A549 (cell line): ENCODE measurements around the gene RAB5A. TPM values are rescaled to one million over a fixed set of nuclear protein-coding genes. Genes with fewer than 3 reads are reported as not detected.

Experiments
- ATAC-seq, 2 experiments: fragments of 200-7000 bp in 1 of 2; fragments of >200 bp in 1 of 2; cut with Nextera tagmentation in 1 of 2; cut with Tn5 transposase in 1 of 2; 3 replicates each; pipeline versions ENCODE4 v1.8.0 to v1.9.1; 2018 to 2020; ENCODE audit warnings: mild to moderate bottlenecking in 1 of 2, moderate library complexity in 1 of 2
- CTCF ChIA-PET: fragments of 300-600 bp; sonication (Branson Sonifier 250); formaldehyde crosslinking; extraction: SDS; loops from one replicate; lab custom pipeline; 2021; ENCODE audit warnings: antibody characterized with exemption, inconsistent platforms; lab: Yijun Ruan, JAX
- POLR2A ChIA-PET: fragments of 350-600 bp; formaldehyde crosslinking; extraction: SDS; loops from one replicate; lab custom pipeline; 2021; ENCODE audit warnings: antibody characterized with exemption, inconsistent platforms; lab: Yijun Ruan, JAX
- DNase-seq, 2 experiments: peaks; one replicate each; pipeline versions ENCODE4 v3.0.0 to v3.0.0-alpha.2; 2011 to 2016; ENCODE audit warnings: low read depth in 1 of 2, low spot score in 1 of 2
- FAIRE-seq: peaks from 2 replicates; lab custom pipeline; 2011; peaks lifted over from hg19 to GRCh38; lab: Jason Lieb, UNC
- H3K27ac ChIP-seq, 2 experiments: fragments of >200 bp; sonication (Bioruptor Twin); formaldehyde crosslinking; 3 replicates each; pipeline ENCODE4 v1.5.1; 2016 to 2017
- H3K4me1 ChIP-seq: fragments of >200 bp; sonication (Bioruptor Twin); formaldehyde crosslinking; 3 replicates; pipeline ENCODE4 v1.6.1; 2016
- H3K4me2 ChIP-seq: fragments of >200 bp; sonication (Bioruptor Twin); formaldehyde crosslinking; 3 replicates; pipeline ENCODE4 v1.6.1; 2016
- H3K4me3 ChIP-seq: fragments of >200 bp; sonication (Bioruptor Twin); formaldehyde crosslinking; 3 replicates; pipeline ENCODE4 v1.5.1; 2016
- H3K9me3 ChIP-seq: fragments of >200 bp; sonication (Bioruptor Twin); formaldehyde crosslinking; 3 replicates; pipeline ENCODE4 v1.6.1; 2016
- CHD2 ChIP-seq: fragments of 150-350 bp; IDR thresholded peaks from 2 replicates; pipeline ENCODE4 v1.6.1; 2014; ENCODE audit warnings: low read length; ENCODE audit not compliant: partially characterized antibody
- EP300 ChIP-seq, 2 experiments: fragments of >200 bp; sonication (Bioruptor Twin); formaldehyde crosslinking; IDR thresholded peaks; 2 replicates in 1 of 2; 3 replicates in 1 of 2; pipeline ENCODE4 v1.6.1; 2016 to 2017
- FOSB ChIP-seq: fragments of 250-450 bp; sonication (Bioruptor Pico); IDR thresholded peaks from 2 replicates; pipeline ENCODE4 v1.5.0; 2020; ENCODE audit warnings: mild to moderate bottlenecking, moderate library complexity
- GATA3 ChIP-seq: IDR thresholded peaks from 2 replicates; pipeline ENCODE4 v1.6.1; 2012; ENCODE audit warnings: borderline replicate concordance
- HEYL ChIP-seq: fragments of 250-450 bp; sonication (Bioruptor Pico); IDR thresholded peaks from 2 replicates; pipeline ENCODE4 v1.8.0; 2021; ENCODE audit warnings: mild to moderate bottlenecking, moderate library complexity
- HMGXB4 ChIP-seq: fragments of 250-450 bp; sonication (Bioruptor Pico); IDR thresholded peaks from 2 replicates; pipeline ENCODE4 v1.5.0; 2021; ENCODE audit warnings: mild to moderate bottlenecking, moderate library complexity, borderline replicate concordance
- JUNB ChIP-seq: fragments of >200 bp; sonication (Bioruptor Twin); formaldehyde crosslinking; IDR thresholded peaks from 2 replicates; pipeline ENCODE4 v1.6.1; 2016
- MAX ChIP-seq: IDR thresholded peaks from 2 replicates; pipeline ENCODE4 v1.6.1; 2012
- NFE2L2 ChIP-seq: fragments of 150-350 bp; conservative IDR thresholded peaks from 2 replicates; pipeline ENCODE4 v1.6.1; 2014; ENCODE audit warnings: low read length
- RAD21 ChIP-seq, 2 experiments: fragments of >200 bp in 1 of 2; sonication (Bioruptor Twin) in 1 of 2; formaldehyde crosslinking in 1 of 2; IDR thresholded peaks in 1 of 2; conservative IDR thresholded peaks in 1 of 2; 2 replicates in 1 of 2; 3 replicates in 1 of 2; pipeline ENCODE4 v1.6.1; 2012 to 2018; ENCODE audit warnings: inconsistent platforms in 1 of 2
- RFX5 ChIP-seq: fragments of 450-650 bp; IDR thresholded peaks from 2 replicates; pipeline ENCODE4 v1.7.1; 2014; ENCODE audit warnings: antibody characterized with exemption, mild to moderate bottlenecking, moderate library complexity
- TFCP2L1 ChIP-seq: fragments of 250-450 bp; sonication (Bioruptor Pico); IDR thresholded peaks from 2 replicates; pipeline ENCODE4 v1.5.0; 2021; ENCODE audit warnings: mild to moderate bottlenecking
- WGBS: methylation state at CpG from one replicate; pipeline ENCODE4 v1.1.6; 2017; ENCODE audit errors: missing lambda C conversion rate; 5-methylcytosine and 5-hydroxymethylcytosine counted together
- polyA plus RNA-seq, 4 experiments: library from polyadenylated mRNA; depleted of rRNA in 3 of 4; stranded (reverse); fragments of >200 nt; fragmentation: RNase III in 1 of 4; extraction: RNeasy Plus Mini Kit Qiagen cat#74134 plus additional on column Dnase treatment in 1 of 4; gene quantifications; 2 replicates in 3 of 4; 3 replicates in 1 of 4; pipeline ENCODE4 v1.2.3, GENCODE V29; 2011 to 2017
- TF ChIP-seq, protein P1 (sequence below): fragments of 200-600 bp; sonication (generic); IDR thresholded peaks from 2 replicates; pipeline ENCODE4 v1.6.1; 2016; ENCODE audit warnings: antibody characterized with exemption, mild to moderate bottlenecking, moderate library complexity
- TF ChIP-seq, protein P2 (sequence below): fragments of 450-650 bp; IDR thresholded peaks from 2 replicates; pipeline ENCODE4 v1.6.1; 2014; ENCODE audit warnings: antibody characterized with exemption
- TF ChIP-seq, protein P3 (sequence below): fragments of >200 bp; sonication (Bioruptor Twin); formaldehyde crosslinking; IDR thresholded peaks from 3 replicates; pipeline ENCODE4 v1.6.1; 2016

Gene RAB5A
- polyA plus RNA-seq, 2 of the 4 experiments (the other 2 are of a cell fraction), result 41.2 to 66.6 TPM

GRCh38 chr3:19946832-19947548 is at the start of gene RAB5A (continued):
- TF ChIP-seq, protein P1, sequence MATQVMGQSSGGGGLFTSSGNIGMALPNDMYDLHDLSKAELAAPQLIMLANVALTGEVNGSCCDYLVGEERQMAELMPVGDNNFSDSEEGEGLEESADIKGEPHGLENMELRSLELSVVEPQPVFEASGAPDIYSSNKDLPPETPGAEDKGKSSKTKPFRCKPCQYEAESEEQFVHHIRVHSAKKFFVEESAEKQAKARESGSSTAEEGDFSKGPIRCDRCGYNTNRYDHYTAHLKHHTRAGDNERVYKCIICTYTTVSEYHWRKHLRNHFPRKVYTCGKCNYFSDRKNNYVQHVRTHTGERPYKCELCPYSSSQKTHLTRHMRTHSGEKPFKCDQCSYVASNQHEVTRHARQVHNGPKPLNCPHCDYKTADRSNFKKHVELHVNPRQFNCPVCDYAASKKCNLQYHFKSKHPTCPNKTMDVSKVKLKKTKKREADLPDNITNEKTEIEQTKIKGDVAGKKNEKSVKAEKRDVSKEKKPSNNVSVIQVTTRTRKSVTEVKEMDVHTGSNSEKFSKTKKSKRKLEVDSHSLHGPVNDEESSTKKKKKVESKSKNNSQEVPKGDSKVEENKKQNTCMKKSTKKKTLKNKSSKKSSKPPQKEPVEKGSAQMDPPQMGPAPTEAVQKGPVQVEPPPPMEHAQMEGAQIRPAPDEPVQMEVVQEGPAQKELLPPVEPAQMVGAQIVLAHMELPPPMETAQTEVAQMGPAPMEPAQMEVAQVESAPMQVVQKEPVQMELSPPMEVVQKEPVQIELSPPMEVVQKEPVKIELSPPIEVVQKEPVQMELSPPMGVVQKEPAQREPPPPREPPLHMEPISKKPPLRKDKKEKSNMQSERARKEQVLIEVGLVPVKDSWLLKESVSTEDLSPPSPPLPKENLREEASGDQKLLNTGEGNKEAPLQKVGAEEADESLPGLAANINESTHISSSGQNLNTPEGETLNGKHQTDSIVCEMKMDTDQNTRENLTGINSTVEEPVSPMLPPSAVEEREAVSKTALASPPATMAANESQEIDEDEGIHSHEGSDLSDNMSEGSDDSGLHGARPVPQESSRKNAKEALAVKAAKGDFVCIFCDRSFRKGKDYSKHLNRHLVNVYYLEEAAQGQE, result no peak
- TF ChIP-seq JUNB (no peak), FOSB (no peak), HEYL (CRISPR knock-in tag) (no peak), EP300 (IDR thresholded peaks at IDR 0.05) (no peak), NFE2L2 (no peak), RAD21 (conservative IDR thresholded peaks at IDR 0.05 in 1 of 2, IDR thresholded peaks at IDR 0.05 in 1 of 2) (no peak), RFX5 (peak; percentile 64; the same call in 1 of the 2 replicates), HMGXB4 (CRISPR knock-in tag) (no peak), CHD2 (no peak)
- TF ChIP-seq, protein P2, sequence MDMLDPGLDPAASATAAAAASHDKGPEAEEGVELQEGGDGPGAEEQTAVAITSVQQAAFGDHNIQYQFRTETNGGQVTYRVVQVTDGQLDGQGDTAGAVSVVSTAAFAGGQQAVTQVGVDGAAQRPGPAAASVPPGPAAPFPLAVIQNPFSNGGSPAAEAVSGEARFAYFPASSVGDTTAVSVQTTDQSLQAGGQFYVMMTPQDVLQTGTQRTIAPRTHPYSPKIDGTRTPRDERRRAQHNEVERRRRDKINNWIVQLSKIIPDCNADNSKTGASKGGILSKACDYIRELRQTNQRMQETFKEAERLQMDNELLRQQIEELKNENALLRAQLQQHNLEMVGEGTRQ, result peak; percentile 97
- TF ChIP-seq, protein P3, sequence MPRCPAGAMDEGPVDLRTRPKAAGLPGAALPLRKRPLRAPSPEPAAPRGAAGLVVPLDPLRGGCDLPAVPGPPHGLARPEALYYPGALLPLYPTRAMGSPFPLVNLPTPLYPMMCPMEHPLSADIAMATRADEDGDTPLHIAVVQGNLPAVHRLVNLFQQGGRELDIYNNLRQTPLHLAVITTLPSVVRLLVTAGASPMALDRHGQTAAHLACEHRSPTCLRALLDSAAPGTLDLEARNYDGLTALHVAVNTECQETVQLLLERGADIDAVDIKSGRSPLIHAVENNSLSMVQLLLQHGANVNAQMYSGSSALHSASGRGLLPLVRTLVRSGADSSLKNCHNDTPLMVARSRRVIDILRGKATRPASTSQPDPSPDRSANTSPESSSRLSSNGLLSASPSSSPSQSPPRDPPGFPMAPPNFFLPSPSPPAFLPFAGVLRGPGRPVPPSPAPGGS, result peak; percentile 13; the same call in 1 of the 3 replicates
- TF ChIP-seq, all 56 proteins: peak for 13

DNA sequence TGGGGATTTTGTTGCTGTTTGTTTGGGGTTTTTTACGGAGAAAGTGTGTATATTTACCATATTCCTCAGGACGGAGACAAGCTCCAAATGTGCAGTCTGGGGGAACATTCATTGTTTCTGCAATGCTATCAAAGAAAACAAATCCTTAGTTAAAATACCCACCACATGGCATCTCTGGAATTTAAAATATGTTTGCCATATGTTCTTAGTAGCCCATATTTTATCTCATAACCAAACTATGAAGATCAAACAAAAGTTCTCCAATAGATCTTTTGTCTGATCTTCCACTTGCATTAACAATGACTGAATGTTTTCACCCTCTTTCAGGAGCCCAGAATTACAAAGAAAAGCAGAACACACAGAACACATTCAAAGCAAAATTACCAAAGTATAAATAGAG is 48.2 kb upstream of the RAB5A start:
- WGBS, result 1% methylated on average over 2 of the region's 2 CpGs
- FAIRE-seq (no peak), DNase-seq (no peak), ATAC-seq (peak; percentile 36 to 74; a peak in 3 of 6 replicates)
- ChIA-PET POLR2A (interaction anchor here (1.3 to 2.2 kb wide), 2 partner anchors 10 to 11 kb away, joined by 5 to 12 read pairs; no protein-coding TSS in a partner anchor), CTCF (interaction anchor here (0.9 to 2.6 kb wide), 5 partner anchors 10 to 32 kb away, joined by 3 to 12 read pairs (median 7); no protein-coding TSS in a partner anchor)
- no peaks in the 10 kb centered on the region for H3K9me3 ChIP-seq
- peak overlapping the region; percentile 69 to 81 for H3K27ac ChIP-seq
- H3K4me3 ChIP-seq, result peak overlapping the region; percentile 8; the same call in 1 of the 3 replicates
- H3K4me2 ChIP-seq, result peak overlapping the region; percentile 83
- TF ChIP-seq EP300 (IDR thresholded peaks at IDR 0.05), result peak in 1 of 2 experiments; percentile 34; a peak in 1 of 5 replicates
- TF ChIP-seq TFCP2L1 (CRISPR knock-in tag), result no peak
- TF ChIP-seq GATA3, result peak; percentile 75; the same call in 1 of the 2 replicates
- 0 out of 2 replicates have a peak, but pooled peaks have one; percentile 41 for TF ChIP-seq MAX
- peak in 1 of 2 experiments; percentile 12; a peak in 1 of 5 replicates for TF ChIP-seq RAD21 (conservative IDR thresholded peaks at IDR 0.05 in 1 of 2, IDR thresholded peaks at IDR 0.05 in 1 of 2)
- peaks cover 43% of the 10 kb centered on the region for H3K4me1 ChIP-seq
